ENCODE measurements around the gene PGM2.

GRCh38 chr4:37830640-37831039 is 4.2 kb downstream of the PGM2 start:
- TF ChIP-seq CTCF (IDR thresholded peaks at IDR 0.05), result no peak
- no peak for TF ChIP-seq POLR2A (IDR thresholded peaks at IDR 0.05)

Measured in tibial nerve (tissue), 3 donors.